NCI-H345 treated with DMSO at 0.1 percent for 48 hours (cell line): Measurements from ENCODE around the gene NRSN2.
"Not testable (repeated sequence)": the region's sequence is repeated elsewhere in the genome, so short reads cannot be mapped to it uniquely, and the experiment has no call there.

Experiments used
- DNase-seq: peaks from one replicate; lab custom pipeline; 2025; ENCODE audit not compliant: unreplicated experiment; lab: John Stamatoyannopoulos, UW

The NRSN2 gene

DNA sequence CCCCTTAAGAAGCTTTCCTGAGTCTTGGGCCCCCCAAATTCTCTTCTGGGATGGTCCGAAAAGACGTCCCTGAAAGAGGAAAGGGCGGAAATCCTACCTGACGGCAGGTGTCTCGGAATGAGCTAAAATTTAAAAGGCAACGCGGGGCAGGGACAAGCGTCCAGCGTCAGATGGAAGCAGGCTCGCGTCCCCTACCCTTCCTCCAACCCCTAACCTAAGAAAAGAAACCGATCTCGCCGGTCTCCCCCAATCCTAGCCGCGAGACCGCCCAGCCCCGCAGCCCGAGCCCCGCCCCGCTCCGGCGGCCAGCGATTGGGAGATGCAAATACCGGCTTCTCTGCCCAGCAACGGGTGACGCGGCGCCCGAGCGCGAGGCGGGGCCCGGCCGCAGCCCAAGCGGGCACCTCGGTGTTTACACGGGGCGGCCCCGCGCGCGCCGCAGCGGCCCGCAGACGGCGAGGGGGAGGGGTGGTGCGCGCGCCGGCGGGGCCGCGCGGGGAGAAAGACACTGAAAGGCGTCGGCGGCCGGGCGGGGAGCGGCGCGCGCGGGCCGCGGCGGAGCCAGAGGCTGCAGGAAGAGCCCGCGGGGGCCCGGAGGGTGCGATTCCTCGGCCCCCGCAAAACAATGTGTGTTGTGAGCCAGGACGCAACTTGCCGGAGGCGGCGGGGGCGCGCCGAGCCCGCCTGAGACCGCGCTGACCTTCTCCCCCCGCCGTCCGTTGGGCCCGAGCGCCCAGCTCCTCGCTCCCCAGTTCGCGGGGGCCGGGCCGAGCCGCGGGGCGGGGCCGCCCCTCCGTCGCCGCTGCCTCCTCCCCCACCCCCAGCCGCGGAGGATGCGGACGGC lies 21.6 kb upstream of the NRSN2 start, which contains the start of gene SOX12:
SOX12 (plus strand) TSS at position 508 of the 844 bp plus-strand sequence. CDS start 373 bp downstream, outside the sequence.
- peak; percentile 91 for DNase-seq

GRCh38 chr20:325889-326644 lies 20.8 kb upstream of the NRSN2 start:
- no peak for DNase-seq

DNA sequence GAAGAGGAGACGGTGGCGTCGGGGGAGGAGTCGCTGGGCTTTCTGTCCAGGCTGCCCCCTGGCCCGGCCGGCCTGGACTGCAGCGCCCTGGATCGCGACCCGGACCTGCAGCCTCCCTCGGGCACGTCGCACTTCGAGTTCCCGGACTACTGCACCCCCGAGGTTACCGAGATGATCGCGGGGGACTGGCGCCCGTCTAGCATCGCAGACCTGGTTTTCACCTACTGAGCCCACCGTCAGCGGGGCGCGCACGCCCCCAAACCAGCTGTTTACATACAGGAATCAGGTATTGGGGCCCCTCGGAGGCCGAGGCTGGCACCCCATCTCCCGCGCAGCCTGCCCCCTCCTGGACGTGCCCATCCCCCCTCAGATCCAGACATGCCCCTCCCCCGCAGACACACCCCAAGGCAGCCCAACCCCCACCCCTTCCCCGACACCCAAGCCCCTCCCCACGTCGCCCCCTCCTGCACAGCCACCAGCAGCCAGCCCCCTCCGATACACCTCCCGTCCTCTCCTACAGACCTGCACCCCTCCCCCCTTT lies 20.2 kb upstream of the NRSN2 start:
- DNase-seq: no peak

DNA sequence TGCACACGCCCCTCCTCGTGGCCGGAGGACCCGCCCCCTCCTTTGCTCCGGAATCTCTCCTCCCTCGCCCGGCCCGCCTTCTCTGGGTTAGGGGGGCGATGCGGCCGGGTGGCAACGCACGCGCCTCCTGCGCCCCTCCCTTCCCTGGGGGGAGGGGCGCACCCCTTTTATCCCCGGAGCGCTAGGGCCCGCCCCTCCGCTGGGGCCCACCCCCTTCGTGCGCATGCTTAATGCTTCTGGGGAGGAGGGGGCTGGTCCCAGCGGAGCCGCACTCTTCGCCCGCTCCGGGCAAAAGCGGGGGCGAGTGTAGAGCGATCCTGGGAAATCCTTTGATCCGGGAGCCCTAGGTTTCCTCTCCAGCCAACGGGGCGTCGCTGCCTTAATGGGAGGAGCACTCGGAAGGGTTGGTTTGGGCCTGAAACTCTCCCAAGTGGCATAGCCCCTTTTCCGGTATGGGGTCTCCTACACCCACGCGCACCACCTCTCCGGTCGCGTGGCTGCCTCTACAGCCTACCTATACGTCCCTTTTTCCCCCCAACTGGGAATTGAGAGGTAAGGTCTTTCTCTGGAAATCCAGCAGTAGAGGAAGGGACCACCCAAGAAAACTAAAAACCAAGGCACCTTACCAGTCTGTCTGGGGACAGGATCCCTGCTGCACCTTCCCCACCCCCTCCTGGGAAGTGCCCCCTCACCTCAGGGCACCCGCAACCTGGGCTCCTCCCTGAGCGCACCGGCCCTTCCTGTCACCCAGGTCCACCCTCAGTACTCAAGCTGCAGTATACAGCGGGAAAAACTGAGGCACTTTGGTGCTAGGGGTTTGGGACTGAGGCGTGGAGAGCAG lies 19.5 kb upstream of the NRSN2 start:
- peak; percentile 88 for DNase-seq

DNA sequence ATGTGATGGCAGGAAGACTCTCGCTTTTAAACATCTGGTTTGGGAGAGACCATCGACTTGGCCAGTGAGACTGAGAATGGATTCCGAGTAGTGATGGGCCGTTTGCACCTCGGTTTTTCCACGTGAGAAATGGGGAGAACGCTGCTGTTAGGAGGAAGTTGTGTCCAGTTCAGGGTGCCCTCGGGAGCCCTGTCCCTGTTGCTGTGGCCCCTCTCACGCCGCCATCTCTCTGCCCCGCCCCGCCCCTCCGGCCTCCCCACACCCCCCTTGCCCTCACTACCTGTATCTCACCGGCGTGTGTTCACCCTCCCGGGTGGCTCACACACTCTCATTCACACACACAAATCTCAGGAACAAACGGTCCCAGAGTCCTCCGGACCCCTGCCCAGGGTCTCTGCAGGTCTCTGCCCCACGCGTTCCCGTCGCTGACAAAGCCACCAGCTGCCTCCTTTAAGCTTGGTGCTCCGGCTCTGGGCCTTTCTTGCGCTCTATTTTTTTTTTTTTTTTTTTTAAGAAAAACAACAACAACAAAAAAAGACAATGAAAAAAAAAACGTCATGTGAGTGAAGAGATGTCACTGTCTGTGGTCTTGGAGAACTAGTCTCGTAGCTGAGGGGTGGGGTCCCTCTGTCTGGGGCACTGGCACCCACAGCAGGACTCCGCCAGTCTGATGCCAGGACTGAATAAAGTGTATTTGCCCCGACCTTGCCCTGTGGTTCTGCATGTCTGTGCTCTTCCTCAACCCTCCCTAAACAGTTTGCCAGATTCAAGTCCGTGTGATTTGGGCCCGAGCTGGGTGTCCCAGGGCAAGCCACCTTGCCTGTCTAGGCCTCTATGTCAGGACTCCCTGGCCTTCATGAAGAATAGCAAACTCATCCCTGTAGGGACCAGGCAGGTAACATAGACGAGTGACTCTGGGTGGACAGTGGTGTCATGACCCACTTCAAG lies 18.6 kb upstream of the NRSN2 start:
- DNase-seq: no peak

DNA sequence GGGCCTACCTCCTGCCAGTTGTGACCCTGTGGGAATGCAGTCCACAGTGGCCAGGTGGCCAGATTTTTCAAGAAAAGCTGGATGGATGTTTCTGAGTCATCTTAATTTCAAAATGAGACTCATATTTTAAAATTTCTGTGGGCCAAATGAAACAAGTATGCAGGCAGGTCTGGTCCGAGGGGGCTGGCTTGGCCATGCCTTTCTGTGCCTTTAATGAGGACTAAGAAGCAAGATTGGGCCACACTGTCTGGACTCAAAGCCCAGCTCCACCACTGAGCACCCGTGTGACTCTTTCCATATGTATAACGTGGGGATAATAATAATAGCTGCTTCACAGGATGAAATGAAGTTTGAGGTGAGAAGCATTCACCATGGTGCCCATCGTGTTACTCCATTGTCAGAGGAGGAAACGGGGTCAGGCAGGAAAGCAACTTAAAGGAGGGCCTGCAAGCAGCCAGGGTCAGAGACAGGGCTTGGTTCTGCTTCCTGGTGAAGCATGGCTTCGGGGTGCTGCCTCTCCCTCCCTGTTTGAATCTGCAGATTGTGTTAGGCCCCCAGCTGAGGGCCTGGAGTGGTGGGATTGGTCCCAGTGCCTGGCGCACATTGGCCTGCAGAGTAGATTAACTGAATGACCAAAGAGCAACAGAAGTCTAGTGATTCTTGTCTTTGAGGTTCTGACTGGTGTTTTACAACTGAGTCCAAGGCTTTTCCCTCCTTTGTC lies 17.8 kb upstream of the NRSN2 start:
- DNase-seq: no peak

- DNase-seq: no peak
Observed at GRCh38 chr20:329851-330232, 17.1 kb upstream of the NRSN2 start.

DNA sequence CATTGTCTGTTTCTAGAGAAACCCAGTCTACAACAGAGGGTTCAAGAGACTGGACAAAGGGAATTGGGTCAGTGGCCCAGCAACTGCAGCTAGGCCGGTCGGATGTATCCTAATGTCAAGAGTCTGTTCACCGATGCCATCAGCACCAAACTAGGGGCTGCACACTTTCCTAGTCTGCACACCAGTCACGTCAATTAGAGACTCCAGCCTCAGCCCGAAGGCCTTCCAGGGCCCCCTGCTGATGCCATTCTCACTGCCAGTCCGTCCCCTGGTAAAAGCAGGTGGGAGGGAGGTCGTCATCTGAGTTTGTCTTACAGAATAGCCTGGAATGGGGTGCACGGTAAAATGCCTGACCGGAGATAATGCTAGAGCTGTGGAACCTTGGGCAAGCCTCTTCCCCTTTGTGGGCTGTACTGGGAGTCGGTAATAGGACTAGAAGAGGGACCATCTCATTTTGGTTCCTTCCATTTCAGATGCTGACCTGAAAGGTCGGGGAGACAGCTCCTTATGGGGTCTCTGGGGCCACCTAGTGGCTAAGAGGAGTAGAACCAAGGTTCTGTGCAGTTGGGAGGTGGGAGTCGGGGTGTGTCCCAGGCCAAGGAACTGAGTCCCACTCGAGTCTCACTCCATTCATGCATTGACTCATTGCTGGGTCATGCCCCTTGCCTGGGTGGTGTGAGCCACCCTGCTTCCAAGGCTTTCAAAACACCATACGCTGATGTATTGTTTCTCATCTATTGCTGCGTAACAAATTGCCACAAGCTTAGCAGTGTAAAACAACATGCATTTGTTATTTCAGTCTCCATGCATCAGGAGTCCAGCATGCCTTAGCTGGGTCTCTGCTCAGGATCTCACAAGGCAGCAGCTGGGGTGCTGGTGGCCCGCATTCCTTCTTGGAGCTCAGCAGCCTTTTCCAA lies 16.4 kb upstream of the NRSN2 start:
- peak; percentile 55 for DNase-seq

GRCh38 chr20:334578-334977 lies 12.3 kb upstream of the NRSN2 start:
- DNase-seq: no peak

GRCh38 chr20:336040-336439 lies 10.9 kb upstream of the NRSN2 start:
- not testable (repeated sequence) for DNase-seq

DNA sequence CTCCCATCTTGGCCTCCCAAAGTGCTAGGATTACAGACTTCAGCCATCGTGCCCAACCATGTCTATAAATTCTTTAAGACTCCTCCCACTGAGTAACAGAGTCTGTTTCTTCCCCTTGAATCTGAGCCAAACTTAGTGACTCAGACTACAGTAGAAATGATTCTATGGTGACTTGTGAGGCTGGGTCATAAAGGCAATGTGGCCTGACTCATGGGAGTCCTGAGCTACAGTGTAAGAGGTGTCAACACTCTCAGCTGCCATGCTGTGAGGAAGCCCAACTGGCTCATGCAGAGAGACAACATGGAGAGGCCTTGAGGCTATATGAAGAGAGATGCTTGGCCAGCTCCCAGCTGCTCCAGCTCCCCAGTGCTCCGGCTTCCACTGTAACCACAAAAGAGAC lies 5.2 kb upstream of the NRSN2 start:
- DNase-seq: no peak

- DNase-seq: no peak
Observed at GRCh38 chr20:343107-343506, 3.8 kb upstream of the NRSN2 start.

DNA sequence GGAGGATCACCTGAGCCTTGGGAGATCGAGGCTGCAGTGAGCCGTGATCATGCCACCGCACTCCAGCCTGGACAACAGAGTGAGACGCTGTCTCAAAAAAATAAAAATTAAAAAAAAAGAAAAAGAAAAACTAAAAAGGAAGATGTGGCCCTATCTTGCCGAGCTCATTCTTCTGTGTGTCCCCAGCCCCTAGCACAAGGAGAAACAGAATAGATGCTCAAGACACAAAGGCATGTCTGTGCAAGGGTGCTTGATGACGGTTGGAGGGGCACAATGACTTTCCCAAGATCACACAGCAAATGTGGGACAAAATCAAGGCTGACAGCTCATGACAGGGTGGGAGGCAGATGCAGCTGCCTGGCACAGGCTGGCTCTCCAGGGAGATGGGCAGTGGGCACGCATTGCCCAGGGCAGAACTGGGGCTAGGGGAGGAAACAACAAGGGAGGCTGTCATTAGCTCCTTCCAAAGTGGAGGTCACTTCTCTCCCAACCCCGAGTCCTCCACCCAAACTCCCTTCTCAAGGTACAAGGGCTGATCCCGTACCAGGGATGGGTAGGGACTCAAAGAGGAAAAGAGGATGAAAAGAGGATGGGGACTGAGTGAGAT lies 775 bp upstream of the NRSN2 start:
- DNase-seq: no peak

DNA sequence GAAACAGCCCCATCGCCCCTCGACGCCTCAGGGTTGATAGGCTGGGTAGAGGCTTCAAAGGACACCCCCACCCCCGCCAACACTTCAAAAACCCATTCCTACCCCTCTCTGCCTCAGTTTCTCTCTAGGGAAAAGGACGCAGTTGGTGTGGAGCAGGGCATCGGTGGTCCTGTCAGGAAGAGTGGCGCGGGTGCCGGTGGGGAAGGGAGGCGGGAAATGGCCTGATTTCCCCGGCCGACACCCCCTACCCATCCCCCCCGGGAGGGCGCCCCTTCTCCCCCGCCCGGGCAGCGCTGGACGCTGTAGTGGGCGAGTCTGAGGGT lies 367 bp downstream of the NRSN2 start:
- no peak for DNase-seq

- peak; percentile 96 for DNase-seq
Observed at GRCh38 chr20:347640-348484, 951 bp downstream of the NRSN2 start.

DNA sequence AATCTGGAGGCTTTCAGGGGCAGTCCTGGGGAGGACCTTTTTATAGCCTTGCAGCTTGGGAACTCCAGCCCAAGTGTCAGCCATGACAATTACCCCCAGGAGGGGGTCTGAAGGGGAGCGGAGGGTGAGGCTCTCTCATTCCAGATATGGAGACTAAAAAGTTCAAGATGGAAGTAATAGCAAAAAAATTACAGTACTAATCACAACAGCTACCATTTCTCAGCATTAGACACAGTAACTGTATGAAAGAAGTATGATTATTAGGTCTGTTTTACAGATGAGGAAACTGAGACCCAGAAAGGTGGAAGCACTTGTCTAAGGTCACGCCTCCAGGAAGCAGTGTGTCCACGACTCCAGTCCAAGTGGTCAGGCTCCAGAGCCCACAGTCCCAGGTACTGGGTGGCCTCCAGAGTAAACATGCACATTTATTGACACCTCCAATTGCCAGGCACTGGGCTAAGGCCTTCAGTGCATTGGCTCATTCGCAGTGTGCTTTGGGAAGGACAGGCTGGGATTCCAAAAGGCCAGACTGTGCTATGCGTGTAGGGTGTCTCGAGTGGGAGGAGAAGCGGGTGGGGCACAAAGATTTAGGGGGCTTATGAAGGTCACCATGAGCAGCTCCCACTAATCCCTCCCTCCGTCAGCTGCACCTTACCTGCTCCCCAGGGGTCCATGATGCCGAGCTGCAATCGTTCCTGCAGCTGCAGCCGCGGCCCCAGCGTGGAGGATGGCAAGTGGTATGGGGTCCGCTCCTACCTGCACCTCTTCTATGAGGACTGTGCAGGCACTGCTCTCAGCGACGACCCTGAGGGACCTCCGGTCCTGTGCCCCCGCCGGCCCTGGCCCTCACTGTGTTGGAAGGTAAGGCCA lies 2.3 kb downstream of the NRSN2 start:
- no peak for DNase-seq
